ENCODE results near the gene OR6B2. TPM values are rescaled to one million over a fixed set of nuclear protein-coding genes. Genes with fewer than 3 reads are reported as not detected.

The OR6B2 gene
- total RNA-seq, 1 donor from 2014 or later, result not detected

- H3K9me3 Mint-ChIP-seq, result no peaks in the 10 kb centered on the region
- no peak for TF ChIP-seq CTCF (conservative IDR thresholded peaks at IDR 0.05)
- H3K27me3 Mint-ChIP-seq, result peaks cover 92% of the 10 kb centered on the region
- no peak overlapping the region for H3K27ac Mint-ChIP-seq
- DNase-seq (ENCODE audit: extremely low spot score, unreplicated experiment), result no peak
- H3K36me3 Mint-ChIP-seq, result no peaks in the 10 kb centered on the region
- no peak overlapping the region for H3K4me3 Mint-ChIP-seq
- peaks cover 5% of the 10 kb centered on the region for H3K4me1 Mint-ChIP-seq (ENCODE audit: unreplicated experiment)
These were observed 25.1 kb upstream of the OR6B2 start for GRCh38 chr2:240055177-240055917.

GRCh38 chr2:240053173-240054155 is 23.2 kb upstream of the OR6B2 start, which contains the start of gene OR6B3:
Gene OR6B3, minus strand, starts transcription at chr2:240053521.
- H3K27me3 Mint-ChIP-seq, result peaks cover 91% of the 10 kb centered on the region
- no peak within 1 kb of the TSS for H3K4me3 Mint-ChIP-seq
- H3K27ac Mint-ChIP-seq, result no peak within 1 kb of the TSS
- no peak for DNase-seq (ENCODE audit: extremely low spot score, unreplicated experiment)
- no peak for TF ChIP-seq CTCF (conservative IDR thresholded peaks at IDR 0.05)
- peaks cover 5% of the 10 kb centered on the region for H3K4me1 Mint-ChIP-seq (ENCODE audit: unreplicated experiment)
- H3K36me3 Mint-ChIP-seq, result no peaks in the 10 kb centered on the region
- H3K9me3 Mint-ChIP-seq, result no peaks in the 10 kb centered on the region

GRCh38 chr2:240052524-240052923 is 22.3 kb upstream of the OR6B2 start:
- no peak overlapping the region for H3K27ac Mint-ChIP-seq
- peaks cover 90% of the 10 kb centered on the region for H3K27me3 Mint-ChIP-seq
- no peak for DNase-seq (ENCODE audit: extremely low spot score, unreplicated experiment)
- H3K4me1 Mint-ChIP-seq (ENCODE audit: unreplicated experiment), result peaks cover 5% of the 10 kb centered on the region
- no peaks in the 10 kb centered on the region for H3K9me3 Mint-ChIP-seq
- TF ChIP-seq CTCF (conservative IDR thresholded peaks at IDR 0.05), result no peak
- H3K36me3 Mint-ChIP-seq, result no peaks in the 10 kb centered on the region
- H3K4me3 Mint-ChIP-seq, result no peak overlapping the region

GRCh38 chr2:240051697-240052096 is 21.5 kb upstream of the OR6B2 start:
- Mint-ChIP-seq H3K27me3 (peaks cover 93% of the 10 kb centered on the region), H3K4me1 (ENCODE audit: unreplicated experiment) (peaks cover 5% of the 10 kb centered on the region), H3K36me3 (no peaks in the 10 kb centered on the region), H3K27ac (no peak overlapping the region), H3K4me3 (no peak overlapping the region), H3K9me3 (no peaks in the 10 kb centered on the region)
- DNase-seq (ENCODE audit: extremely low spot score, unreplicated experiment), result no peak
- no peak for TF ChIP-seq CTCF (conservative IDR thresholded peaks at IDR 0.05)

GRCh38 chr2:240050278-240050677 is 20.0 kb upstream of the OR6B2 start:
- TF ChIP-seq CTCF (conservative IDR thresholded peaks at IDR 0.05), result no peak
- H3K27ac Mint-ChIP-seq, result no peak overlapping the region
- H3K27me3 Mint-ChIP-seq, result peaks cover 89% of the 10 kb centered on the region
- H3K4me3 Mint-ChIP-seq, result no peak overlapping the region
- no peaks in the 10 kb centered on the region for H3K36me3 Mint-ChIP-seq
- DNase-seq (ENCODE audit: extremely low spot score, unreplicated experiment), result no peak
- peaks cover 5% of the 10 kb centered on the region for H3K4me1 Mint-ChIP-seq (ENCODE audit: unreplicated experiment)
- H3K9me3 Mint-ChIP-seq, result no peaks in the 10 kb centered on the region

Data from type B pancreatic cell (in vitro differentiated cells).